ENCODE measurements around the gene KRTAP10-10.
"Not testable (repeated sequence)": the region's sequence is repeated elsewhere in the genome, so short reads cannot be mapped to it uniquely, and the experiment has no call there.

KRTAP10-10 gene

GRCh38 chr21:44657635-44658540, 20.7 kb downstream of the KRTAP10-10 start, which contains the start of gene KRTAP12-3:
KRTAP12-3 (plus strand) TSS chr21:44657932; CDS start chr21:44657980, 48 bp downstream.
- Histone ChIP-seq H3K4me3 (ENCODE audit: insufficient read length, low read depth) (no peak within 1 kb of the TSS), H3K9me3 (ENCODE audit: insufficient read depth, low read length) (peaks cover 8% of the 10 kb centered on the region), H3K27me3 (ENCODE audit: insufficient read depth, insufficient read length) (no peaks in the 10 kb centered on the region), H3K4me1 (ENCODE audit: insufficient read depth, insufficient read length) (peaks cover 6% of the 10 kb centered on the region), H3K36me3 (ENCODE audit: insufficient read depth, insufficient read length, low read length) (no peaks in the 10 kb centered on the region), H3K9ac (ENCODE audit: insufficient read length, low read depth) (no peak within 1 kb of the TSS)
- TF ChIP-seq SUZ12 (IDR thresholded peaks at IDR 0.05; ENCODE audit: extremely low read depth, insufficient read depth, insufficient read length) (no peak), YY1 (IDR thresholded peaks at IDR 0.05; ENCODE audit: insufficient read depth, insufficient read length) (no peak), ZNF274 (IDR thresholded peaks at IDR 0.05; ENCODE audit: low read depth, low read length) (no peak)
- no peak for DNase-seq (ENCODE audit: low read depth, low spot score)

DNA sequence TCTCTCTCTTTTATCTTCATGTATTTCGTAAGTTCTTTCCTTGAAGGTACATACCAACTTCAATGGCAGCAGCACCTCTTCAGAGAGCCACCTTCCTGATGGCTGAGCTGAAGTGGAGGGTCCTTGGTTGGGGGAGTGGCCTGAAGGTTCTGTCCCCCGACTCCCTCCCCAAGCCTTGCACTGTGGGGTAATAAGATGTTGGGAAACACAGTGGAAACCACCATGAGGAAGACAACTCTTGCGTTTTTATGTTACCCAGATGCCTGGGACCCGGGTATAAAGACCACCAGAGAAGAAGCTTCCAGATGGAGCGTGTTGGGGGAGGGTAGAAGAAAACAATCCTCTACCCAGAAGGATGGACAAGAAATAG, 21.4 kb downstream of the KRTAP10-10 start:
- DNase-seq (ENCODE audit: low read depth, low spot score): no peak
- TF ChIP-seq SUZ12 (IDR thresholded peaks at IDR 0.05; ENCODE audit: extremely low read depth, insufficient read depth, insufficient read length) (no peak), YY1 (IDR thresholded peaks at IDR 0.05; ENCODE audit: insufficient read depth, insufficient read length) (no peak), ZNF274 (IDR thresholded peaks at IDR 0.05; ENCODE audit: low read depth, low read length) (no peak)
- peaks cover 6% of the 10 kb centered on the region for H3K4me1 ChIP-seq (ENCODE audit: insufficient read depth, insufficient read length)
- no peaks in the 10 kb centered on the region for H3K27me3 ChIP-seq (ENCODE audit: insufficient read depth, insufficient read length)
- no peaks in the 10 kb centered on the region for H3K36me3 ChIP-seq (ENCODE audit: insufficient read depth, insufficient read length, low read length)
- no peak overlapping the region for H3K9ac ChIP-seq (ENCODE audit: insufficient read length, low read depth)
- no peak overlapping the region for H3K4me3 ChIP-seq (ENCODE audit: insufficient read length, low read depth)
- H3K9me3 ChIP-seq (ENCODE audit: insufficient read depth, low read length): peaks cover 12% of the 10 kb centered on the region

DNA sequence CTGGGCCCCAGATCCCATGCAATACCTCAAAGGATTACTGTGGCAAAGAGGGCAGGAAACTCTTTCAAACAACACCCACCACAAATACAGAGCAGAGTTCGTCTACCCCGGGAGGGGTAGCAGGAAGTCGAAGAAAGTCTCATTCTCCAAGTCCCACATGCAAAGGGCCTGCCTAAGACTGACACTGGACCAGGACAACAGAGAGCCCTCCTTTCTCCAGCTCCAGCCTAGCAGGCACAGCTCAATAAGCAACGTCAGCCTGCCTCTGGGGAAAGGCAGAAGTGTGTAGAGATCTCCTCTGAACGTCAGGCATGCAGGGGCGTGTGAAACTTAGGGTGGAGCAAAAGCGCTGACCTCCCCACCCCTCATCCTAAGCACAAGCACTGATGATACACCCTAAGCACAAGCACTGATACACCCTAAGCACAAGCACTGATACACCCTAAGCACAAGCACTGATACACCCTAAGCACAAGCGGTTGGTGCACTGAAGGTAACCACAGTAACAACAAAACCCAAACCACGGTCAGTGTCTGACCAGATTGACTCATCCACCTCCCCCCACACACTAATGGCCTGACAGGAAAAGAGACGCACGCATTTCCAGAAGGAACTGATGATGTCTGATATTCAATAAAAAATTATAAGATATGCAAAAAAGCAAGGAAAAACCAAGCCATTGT, 21.9 kb downstream of the KRTAP10-10 start:
- Histone ChIP-seq H3K9ac (ENCODE audit: insufficient read length, low read depth) (no peak overlapping the region), H3K27me3 (ENCODE audit: insufficient read depth, insufficient read length) (no peaks in the 10 kb centered on the region), H3K9me3 (ENCODE audit: insufficient read depth, low read length) (peaks cover 18% of the 10 kb centered on the region), H3K4me1 (ENCODE audit: insufficient read depth, insufficient read length) (peaks cover 6% of the 10 kb centered on the region), H3K36me3 (ENCODE audit: insufficient read depth, insufficient read length, low read length) (no peaks in the 10 kb centered on the region), H3K4me3 (ENCODE audit: insufficient read length, low read depth) (no peak overlapping the region)
- DNase-seq (ENCODE audit: low read depth, low spot score): no peak
- TF ChIP-seq ZNF274 (IDR thresholded peaks at IDR 0.05; ENCODE audit: low read depth, low read length) (no peak), YY1 (IDR thresholded peaks at IDR 0.05; ENCODE audit: insufficient read depth, insufficient read length) (no peak), SUZ12 (IDR thresholded peaks at IDR 0.05; ENCODE audit: extremely low read depth, insufficient read depth, insufficient read length) (no peak)

DNA sequence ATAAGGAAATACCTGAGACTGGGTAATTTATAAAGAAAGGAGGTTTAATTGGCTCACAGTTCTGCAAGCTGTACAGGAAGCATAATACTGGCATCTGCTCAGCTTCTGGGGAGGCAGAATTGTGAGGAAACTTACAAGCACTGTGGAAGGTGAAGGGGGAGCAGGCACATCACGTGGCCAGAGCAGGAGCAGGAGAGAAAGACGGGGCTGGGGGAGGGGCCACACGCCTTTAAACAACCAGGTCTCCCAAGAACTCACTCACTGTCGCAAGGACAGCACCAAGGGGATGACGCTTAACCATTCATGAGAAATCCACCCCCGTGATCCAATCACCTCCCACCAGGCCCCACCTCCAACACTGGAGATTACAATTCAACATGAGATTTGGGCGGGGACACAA, 24.4 kb downstream of the KRTAP10-10 start:
- DNase-seq (ENCODE audit: low read depth, low spot score); H3K4me3 ChIP-seq (ENCODE audit: insufficient read length, low read depth): not testable (repeated sequence)

DNA sequence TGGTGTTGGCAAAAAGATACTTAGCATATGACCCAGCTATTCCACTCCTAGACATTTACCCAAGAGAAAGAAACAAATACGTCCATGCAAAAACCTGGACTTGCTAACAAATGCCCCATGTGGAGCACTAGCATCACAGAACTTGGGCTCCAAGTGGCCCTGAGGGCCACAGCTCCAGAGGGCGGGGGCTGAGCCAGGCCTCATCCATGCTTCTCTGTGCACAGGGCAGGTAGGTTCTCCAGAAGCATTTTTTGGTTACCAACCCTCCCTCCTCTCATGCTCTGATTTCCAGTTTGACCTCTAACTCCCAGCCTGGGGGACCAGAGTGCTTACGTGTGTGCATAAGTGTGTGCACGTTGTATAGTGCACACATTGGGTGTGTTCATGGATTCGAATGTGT, 27.5 kb downstream of the KRTAP10-10 start:
- Histone ChIP-seq H3K36me3 (ENCODE audit: insufficient read depth, insufficient read length, low read length) (no peaks in the 10 kb centered on the region), H3K9ac (ENCODE audit: insufficient read length, low read depth) (no peak overlapping the region), H3K4me1 (ENCODE audit: insufficient read depth, insufficient read length) (no peaks in the 10 kb centered on the region)

More for the DNA sequence above, 24.4 kb downstream of the KRTAP10-10 start:
- not testable (repeated sequence) for H3K9ac ChIP-seq (ENCODE audit: insufficient read length, low read depth); H3K36me3 ChIP-seq (ENCODE audit: insufficient read depth, insufficient read length, low read length); H3K27me3 ChIP-seq (ENCODE audit: insufficient read depth, insufficient read length); H3K4me1 ChIP-seq (ENCODE audit: insufficient read depth, insufficient read length)
- H3K9me3 ChIP-seq (ENCODE audit: insufficient read depth, low read length): peaks cover 14% of the 10 kb centered on the region

GRCh38 chr21:44666401-44667320, 29.5 kb downstream of the KRTAP10-10 start, which contains the start of gene KRTAP12-2:
KRTAP12-2 (minus strand) TSS chr21:44666927; CDS start chr21:44666886, 41 bp downstream.
- DNase-seq (ENCODE audit: low read depth, low spot score): no peak
- no peak for TF ChIP-seq ZNF274 (IDR thresholded peaks at IDR 0.05; ENCODE audit: low read depth, low read length)
- no peak for TF ChIP-seq YY1 (IDR thresholded peaks at IDR 0.05; ENCODE audit: insufficient read depth, insufficient read length)
- TF ChIP-seq SUZ12 (IDR thresholded peaks at IDR 0.05; ENCODE audit: extremely low read depth, insufficient read depth, insufficient read length): no peak
- Histone ChIP-seq H3K4me3 (ENCODE audit: insufficient read length, low read depth) (no peak within 1 kb of the TSS), H3K27me3 (ENCODE audit: insufficient read depth, insufficient read length) (no peaks in the 10 kb centered on the region), H3K4me1 (ENCODE audit: insufficient read depth, insufficient read length) (no peaks in the 10 kb centered on the region), H3K9ac (ENCODE audit: insufficient read length, low read depth) (no peak within 1 kb of the TSS), H3K9me3 (ENCODE audit: insufficient read depth, low read length) (peaks cover 51% of the 10 kb centered on the region), H3K36me3 (ENCODE audit: insufficient read depth, insufficient read length, low read length) (no peaks in the 10 kb centered on the region)

More for the DNA sequence above, 27.5 kb downstream of the KRTAP10-10 start:
- no peak for DNase-seq (ENCODE audit: low read depth, low spot score)
- H3K9me3 ChIP-seq (ENCODE audit: insufficient read depth, low read length): peaks cover 31% of the 10 kb centered on the region
- TF ChIP-seq SUZ12 (IDR thresholded peaks at IDR 0.05; ENCODE audit: extremely low read depth, insufficient read depth, insufficient read length) (no peak), ZNF274 (IDR thresholded peaks at IDR 0.05; ENCODE audit: low read depth, low read length) (peak; percentile 44; the same call in 1 of the 2 replicates)
- H3K27me3 ChIP-seq (ENCODE audit: insufficient read depth, insufficient read length): no peaks in the 10 kb centered on the region
- no peak overlapping the region for H3K4me3 ChIP-seq (ENCODE audit: insufficient read length, low read depth)

Data from NT2/D1 (cell line).